ENCODE data around the gene GPC1.

GRCh38 chr2:240514631-240515030, 79.2 kb downstream of the GPC1 start:
- TF ChIP-seq POLR2A (IDR thresholded peaks at IDR 0.05) = no peak
- TF ChIP-seq, protein P1, sequence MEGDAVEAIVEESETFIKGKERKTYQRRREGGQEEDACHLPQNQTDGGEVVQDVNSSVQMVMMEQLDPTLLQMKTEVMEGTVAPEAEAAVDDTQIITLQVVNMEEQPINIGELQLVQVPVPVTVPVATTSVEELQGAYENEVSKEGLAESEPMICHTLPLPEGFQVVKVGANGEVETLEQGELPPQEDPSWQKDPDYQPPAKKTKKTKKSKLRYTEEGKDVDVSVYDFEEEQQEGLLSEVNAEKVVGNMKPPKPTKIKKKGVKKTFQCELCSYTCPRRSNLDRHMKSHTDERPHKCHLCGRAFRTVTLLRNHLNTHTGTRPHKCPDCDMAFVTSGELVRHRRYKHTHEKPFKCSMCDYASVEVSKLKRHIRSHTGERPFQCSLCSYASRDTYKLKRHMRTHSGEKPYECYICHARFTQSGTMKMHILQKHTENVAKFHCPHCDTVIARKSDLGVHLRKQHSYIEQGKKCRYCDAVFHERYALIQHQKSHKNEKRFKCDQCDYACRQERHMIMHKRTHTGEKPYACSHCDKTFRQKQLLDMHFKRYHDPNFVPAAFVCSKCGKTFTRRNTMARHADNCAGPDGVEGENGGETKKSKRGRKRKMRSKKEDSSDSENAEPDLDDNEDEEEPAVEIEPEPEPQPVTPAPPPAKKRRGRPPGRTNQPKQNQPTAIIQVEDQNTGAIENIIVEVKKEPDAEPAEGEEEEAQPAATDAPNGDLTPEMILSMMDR (IDR thresholded peaks at IDR 0.05) = no peak
- TF ChIP-seq POLR2AphosphoS5 (IDR thresholded peaks at IDR 0.05) = no peak
